ENCODE measurements around the gene ZSWIM9. TPM values are rescaled to one million over a fixed set of nuclear protein-coding genes. Genes with fewer than 3 reads are reported as not detected.

Gene ZSWIM9
- total RNA-seq, 2 experiments from 2014 or later: 8.4 to 9.5 TPM

DNA sequence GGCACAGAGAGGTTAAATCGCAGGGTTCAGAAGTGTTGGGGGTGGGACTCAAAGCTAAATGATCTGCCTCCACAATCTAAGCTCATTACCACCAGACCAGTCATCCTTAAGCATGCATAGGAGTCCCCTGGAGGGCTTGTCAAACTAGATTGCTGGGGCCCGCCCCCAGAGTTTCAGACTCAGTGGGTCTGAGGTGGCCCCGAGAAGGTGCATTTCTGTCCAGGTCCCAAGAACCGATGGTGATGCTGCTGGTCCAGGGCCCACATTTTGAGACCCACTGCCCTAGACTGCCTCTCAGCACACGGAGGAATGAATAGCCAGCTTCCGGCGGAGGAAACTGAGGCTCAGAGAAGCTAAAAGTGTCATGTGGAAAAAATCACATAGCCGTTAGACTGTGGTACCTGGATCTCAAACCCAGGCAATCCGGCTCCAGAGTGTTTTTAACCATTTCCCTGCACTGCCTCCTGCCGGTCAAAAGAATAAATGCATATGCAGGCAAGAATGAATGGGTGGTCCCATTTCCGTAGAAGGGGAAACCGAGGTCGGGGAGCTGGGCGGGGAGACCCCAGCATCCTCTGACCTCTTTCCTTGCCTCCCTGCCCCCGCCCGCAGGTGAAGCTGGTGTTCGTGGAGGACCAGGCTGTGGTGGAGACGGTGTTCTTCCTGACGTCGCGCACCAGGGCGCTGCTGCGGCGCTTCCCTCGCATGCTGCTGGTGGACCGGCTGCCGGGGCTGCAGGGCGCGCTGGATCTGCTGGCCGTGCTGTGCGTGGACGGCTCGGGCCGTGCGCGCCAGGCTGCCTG, 23.8 kb downstream of the ZSWIM9 start:
- Mint-ChIP-seq H3K9me3 (no peaks in the 10 kb centered on the region), H3K4me3 (no peak overlapping the region), H3K27ac (no peak overlapping the region), H3K36me3 (ENCODE audit: low read depth) (peaks cover 16% of the 10 kb centered on the region), H3K4me1 (ENCODE audit: low read depth) (peaks cover 11% of the 10 kb centered on the region), H3K27me3 (no peaks in the 10 kb centered on the region)
- intact Hi-C loops (cut with micrococcal nuclease): no loop called here
- TF ChIP-seq, protein P1, sequence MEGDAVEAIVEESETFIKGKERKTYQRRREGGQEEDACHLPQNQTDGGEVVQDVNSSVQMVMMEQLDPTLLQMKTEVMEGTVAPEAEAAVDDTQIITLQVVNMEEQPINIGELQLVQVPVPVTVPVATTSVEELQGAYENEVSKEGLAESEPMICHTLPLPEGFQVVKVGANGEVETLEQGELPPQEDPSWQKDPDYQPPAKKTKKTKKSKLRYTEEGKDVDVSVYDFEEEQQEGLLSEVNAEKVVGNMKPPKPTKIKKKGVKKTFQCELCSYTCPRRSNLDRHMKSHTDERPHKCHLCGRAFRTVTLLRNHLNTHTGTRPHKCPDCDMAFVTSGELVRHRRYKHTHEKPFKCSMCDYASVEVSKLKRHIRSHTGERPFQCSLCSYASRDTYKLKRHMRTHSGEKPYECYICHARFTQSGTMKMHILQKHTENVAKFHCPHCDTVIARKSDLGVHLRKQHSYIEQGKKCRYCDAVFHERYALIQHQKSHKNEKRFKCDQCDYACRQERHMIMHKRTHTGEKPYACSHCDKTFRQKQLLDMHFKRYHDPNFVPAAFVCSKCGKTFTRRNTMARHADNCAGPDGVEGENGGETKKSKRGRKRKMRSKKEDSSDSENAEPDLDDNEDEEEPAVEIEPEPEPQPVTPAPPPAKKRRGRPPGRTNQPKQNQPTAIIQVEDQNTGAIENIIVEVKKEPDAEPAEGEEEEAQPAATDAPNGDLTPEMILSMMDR (IDR thresholded peaks at IDR 0.05): peak; percentile 70
- CTCF ChIA-PET: interaction anchor here (0.9 to 2.0 kb wide), 12 partner anchors 9 to 231 kb away, joined by 3 to 26 read pairs (median 4); partner anchors contain the start of gene PLA2G4C
- DNase-seq (peak; percentile 62), ATAC-seq (no peak)
- POLR2A ChIA-PET: interaction anchor here (1.5 to 2.0 kb wide), 3 partner anchors 9 to 40 kb away, joined by 3 to 5 read pairs (median 5); no protein-coding TSS in a partner anchor

DNA sequence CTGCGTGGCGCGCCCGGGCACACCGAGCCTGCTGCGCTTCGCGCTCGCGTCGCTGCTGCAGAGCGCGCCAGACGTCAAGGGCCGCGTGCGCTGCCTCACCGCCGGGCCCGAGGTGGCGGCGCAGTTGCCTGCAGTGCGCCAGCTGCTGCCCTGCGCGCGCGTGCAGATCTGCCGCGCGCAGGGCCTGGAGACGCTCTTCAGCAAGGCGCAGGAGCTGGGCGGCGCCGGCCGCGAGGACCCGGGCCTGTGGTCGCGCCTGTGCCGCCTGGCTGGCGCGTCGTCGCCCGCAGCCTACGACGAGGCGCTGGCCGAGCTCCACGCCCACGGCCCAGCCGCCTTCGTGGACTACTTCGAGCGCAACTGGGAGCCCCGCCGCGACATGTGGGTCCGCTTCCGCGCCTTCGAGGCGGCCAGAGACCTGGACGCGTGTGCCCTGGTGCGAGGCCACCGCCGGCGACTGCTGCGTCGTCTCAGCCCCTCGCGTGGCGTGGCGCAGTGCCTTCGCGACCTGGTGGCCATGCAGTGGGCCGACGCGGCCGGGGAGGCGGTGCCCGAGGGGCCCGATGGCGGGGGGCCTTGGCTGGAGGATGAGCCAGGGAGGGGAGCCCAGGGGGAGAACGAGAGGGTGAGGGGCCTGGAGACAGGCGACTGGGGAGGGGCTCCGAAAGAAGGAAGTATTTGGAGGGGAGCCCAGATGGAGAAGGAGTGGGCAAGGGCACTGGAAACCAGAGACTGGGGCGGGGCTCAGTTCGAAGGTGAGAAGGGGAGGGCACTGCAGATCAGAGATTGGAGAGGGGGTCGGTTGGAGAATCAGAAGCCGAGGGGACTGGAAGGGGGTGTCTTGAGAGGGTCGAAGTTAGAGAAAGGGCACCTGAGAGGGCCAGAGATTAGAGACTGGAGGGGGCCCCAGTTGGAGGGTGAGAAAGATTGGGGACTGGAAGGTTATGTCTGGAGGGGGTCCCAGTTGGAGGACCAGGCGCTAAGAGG, 24.7 kb downstream of the ZSWIM9 start:
- ATAC-seq (no peak), DNase-seq (no peak)
- peaks cover 10% of the 10 kb centered on the region for H3K4me1 Mint-ChIP-seq (ENCODE audit: low read depth)
- ChIA-PET POLR2A (interaction anchor here (0.7 to 2.0 kb wide), 5 partner anchors 8 to 41 kb away, joined by 3 to 5 read pairs (median 3); no protein-coding TSS in a partner anchor), CTCF (interaction anchor here (1.2 to 2.0 kb wide), 9 partner anchors 8 to 87 kb away, joined by 3 to 26 read pairs (median 6); partner anchors contain the start of gene PLA2G4C)
- H3K36me3 Mint-ChIP-seq (ENCODE audit: low read depth): peaks cover 17% of the 10 kb centered on the region
- H3K27me3 Mint-ChIP-seq: no peaks in the 10 kb centered on the region
- TF ChIP-seq, protein P1 (IDR thresholded peaks at IDR 0.05): no peak
- no peak overlapping the region for H3K4me3 Mint-ChIP-seq
- no peak overlapping the region for H3K27ac Mint-ChIP-seq
- intact Hi-C loops (cut with micrococcal nuclease): no loop called here
- H3K9me3 Mint-ChIP-seq: no peaks in the 10 kb centered on the region

DNA sequence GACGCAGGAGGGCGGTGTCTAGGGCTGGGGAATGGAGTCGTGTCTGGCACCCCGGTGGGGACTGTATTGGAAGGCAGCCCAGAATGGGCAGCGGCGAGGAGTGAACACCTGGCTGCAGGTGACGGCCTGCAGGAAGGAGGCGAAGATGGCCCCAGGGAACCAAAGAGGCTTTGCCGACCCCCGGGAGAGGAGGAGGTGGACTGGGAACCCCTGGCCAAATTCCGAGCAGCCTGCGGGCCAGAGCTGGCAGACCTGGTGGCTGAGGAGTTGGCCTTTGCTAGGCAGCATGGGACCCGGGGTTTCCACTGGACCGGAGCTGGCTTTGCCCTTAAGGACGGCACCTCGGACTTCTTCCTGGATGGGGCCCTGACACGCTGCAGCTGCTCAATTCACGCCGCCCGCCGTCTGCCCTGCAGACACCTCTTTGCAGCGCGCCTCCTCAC, 25.9 kb downstream of the ZSWIM9 start:
- no peak for ATAC-seq
- Mint-ChIP-seq H3K9me3 (no peaks in the 10 kb centered on the region), H3K27ac (no peak overlapping the region), H3K4me1 (ENCODE audit: low read depth) (peaks cover 8% of the 10 kb centered on the region), H3K4me3 (no peak overlapping the region), H3K27me3 (no peaks in the 10 kb centered on the region), H3K36me3 (ENCODE audit: low read depth) (peaks cover 14% of the 10 kb centered on the region)
- TF ChIP-seq, protein P1 (IDR thresholded peaks at IDR 0.05): no peak
- CTCF ChIA-PET: no interaction called here
- no peak for DNase-seq
- intact Hi-C loops (cut with micrococcal nuclease): no loop called here
- POLR2A ChIA-PET: no interaction called here

DNA sequence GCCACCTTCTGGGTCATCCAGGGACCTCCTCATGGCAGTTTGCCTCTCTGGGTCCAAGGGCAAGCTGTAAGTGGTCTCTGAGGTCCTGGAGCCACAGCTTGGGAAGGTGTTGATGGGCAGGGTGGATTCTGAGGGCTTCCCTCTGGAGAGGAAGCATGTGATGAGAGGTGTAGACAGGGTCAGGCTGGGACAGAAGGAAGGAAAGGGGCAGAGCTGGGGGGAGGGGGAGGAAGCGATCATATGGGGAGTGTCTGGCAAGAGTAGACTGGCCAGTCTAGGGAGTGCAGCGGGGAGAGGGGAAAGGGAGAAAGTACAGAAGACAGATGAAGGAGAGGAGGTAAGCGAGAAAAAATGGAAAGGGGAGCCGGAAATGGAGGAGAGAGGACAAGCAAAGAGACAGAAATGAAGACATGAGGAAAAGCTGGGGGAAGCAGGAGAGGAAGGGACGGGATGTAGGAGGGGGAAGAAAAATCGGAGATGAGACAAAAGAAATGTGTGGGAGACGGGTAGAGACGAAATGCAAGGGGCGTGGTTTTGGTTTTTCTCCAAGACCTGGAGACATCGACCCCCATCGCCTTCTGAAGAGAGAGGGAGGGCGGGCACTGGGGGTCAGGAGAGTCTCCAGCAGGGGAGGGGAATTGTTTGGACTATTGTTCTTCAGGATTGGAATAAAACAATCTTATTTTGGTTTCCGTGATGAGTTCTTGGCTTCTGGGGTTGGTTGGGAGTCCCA, 26.6 kb downstream of the ZSWIM9 start:
- ChIA-PET CTCF (no interaction called here), POLR2A (interaction anchor here (1.1 kb wide), 1 partner anchor 37 kb away, joined by 3 read pairs; no protein-coding TSS in a partner anchor)
- Mint-ChIP-seq H3K27ac (no peak overlapping the region), H3K4me3 (no peak overlapping the region), H3K27me3 (no peaks in the 10 kb centered on the region), H3K9me3 (no peaks in the 10 kb centered on the region), H3K4me1 (ENCODE audit: low read depth) (peaks cover 7% of the 10 kb centered on the region), H3K36me3 (ENCODE audit: low read depth) (peaks cover 6% of the 10 kb centered on the region)
- ATAC-seq: no peak
- TF ChIP-seq, protein P1 (IDR thresholded peaks at IDR 0.05): no peak
- intact Hi-C loops (cut with micrococcal nuclease): no loop called here
- no peak for DNase-seq
